ENCODE results near the gene MRM2. TPM values are rescaled to one million over a fixed set of nuclear protein-coding genes. Genes with fewer than 3 reads are reported as not detected.

Gene MRM2
- polyA plus RNA-seq, 1 donor from 2014 or later = 21.4 TPM

DNA sequence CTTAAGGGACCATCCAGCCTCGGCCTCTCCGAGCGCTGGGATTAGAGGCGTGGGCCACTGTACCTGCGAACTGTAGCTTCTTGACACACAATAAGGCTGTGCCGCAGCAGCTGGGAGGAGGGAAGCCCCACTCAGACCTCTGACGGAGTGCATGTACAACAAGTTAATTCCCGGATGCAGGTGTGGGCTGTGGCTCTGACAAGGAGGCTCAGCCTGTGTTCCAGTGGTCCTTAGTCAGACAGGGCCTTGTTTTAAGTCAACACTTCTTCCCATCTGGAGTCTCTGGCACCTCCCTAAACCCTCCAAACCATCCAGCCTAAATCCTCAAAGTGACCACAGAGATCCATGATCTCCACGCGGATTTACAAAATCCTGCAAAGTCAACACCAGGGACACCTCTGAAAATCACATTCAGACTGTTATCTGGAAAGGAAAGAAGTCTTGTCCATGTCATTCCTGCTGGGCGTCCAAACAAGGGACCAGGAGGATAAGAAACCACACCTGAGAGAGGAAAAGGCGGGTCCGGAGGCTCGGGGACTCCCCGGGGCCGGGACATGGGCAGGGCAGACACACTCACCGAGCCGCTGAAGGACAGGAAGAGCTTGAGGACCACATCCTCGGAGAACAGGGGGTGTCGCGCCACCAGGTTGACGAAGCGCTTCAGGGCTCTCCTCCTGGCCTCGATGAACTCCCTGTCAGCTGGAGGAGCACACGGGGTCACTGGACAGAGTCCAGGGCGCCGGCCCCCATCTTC, 29.4 kb upstream of the MRM2 start:
- H3K9me3 ChIP-seq (ENCODE audit: low read length) = no peaks in the 10 kb centered on the region
- TF ChIP-seq, protein P1, sequence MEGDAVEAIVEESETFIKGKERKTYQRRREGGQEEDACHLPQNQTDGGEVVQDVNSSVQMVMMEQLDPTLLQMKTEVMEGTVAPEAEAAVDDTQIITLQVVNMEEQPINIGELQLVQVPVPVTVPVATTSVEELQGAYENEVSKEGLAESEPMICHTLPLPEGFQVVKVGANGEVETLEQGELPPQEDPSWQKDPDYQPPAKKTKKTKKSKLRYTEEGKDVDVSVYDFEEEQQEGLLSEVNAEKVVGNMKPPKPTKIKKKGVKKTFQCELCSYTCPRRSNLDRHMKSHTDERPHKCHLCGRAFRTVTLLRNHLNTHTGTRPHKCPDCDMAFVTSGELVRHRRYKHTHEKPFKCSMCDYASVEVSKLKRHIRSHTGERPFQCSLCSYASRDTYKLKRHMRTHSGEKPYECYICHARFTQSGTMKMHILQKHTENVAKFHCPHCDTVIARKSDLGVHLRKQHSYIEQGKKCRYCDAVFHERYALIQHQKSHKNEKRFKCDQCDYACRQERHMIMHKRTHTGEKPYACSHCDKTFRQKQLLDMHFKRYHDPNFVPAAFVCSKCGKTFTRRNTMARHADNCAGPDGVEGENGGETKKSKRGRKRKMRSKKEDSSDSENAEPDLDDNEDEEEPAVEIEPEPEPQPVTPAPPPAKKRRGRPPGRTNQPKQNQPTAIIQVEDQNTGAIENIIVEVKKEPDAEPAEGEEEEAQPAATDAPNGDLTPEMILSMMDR (IDR thresholded peaks at IDR 0.05; ENCODE audit: poor library complexity, severe bottlenecking) = no peak
- TF ChIP-seq, protein P2, sequence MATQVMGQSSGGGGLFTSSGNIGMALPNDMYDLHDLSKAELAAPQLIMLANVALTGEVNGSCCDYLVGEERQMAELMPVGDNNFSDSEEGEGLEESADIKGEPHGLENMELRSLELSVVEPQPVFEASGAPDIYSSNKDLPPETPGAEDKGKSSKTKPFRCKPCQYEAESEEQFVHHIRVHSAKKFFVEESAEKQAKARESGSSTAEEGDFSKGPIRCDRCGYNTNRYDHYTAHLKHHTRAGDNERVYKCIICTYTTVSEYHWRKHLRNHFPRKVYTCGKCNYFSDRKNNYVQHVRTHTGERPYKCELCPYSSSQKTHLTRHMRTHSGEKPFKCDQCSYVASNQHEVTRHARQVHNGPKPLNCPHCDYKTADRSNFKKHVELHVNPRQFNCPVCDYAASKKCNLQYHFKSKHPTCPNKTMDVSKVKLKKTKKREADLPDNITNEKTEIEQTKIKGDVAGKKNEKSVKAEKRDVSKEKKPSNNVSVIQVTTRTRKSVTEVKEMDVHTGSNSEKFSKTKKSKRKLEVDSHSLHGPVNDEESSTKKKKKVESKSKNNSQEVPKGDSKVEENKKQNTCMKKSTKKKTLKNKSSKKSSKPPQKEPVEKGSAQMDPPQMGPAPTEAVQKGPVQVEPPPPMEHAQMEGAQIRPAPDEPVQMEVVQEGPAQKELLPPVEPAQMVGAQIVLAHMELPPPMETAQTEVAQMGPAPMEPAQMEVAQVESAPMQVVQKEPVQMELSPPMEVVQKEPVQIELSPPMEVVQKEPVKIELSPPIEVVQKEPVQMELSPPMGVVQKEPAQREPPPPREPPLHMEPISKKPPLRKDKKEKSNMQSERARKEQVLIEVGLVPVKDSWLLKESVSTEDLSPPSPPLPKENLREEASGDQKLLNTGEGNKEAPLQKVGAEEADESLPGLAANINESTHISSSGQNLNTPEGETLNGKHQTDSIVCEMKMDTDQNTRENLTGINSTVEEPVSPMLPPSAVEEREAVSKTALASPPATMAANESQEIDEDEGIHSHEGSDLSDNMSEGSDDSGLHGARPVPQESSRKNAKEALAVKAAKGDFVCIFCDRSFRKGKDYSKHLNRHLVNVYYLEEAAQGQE (IDR thresholded peaks at IDR 0.05; ENCODE audit: borderline replicate concordance) = no peak
- TF ChIP-seq EP300 (conservative IDR thresholded peaks at IDR 0.05; ENCODE audit: poor library complexity, severe bottlenecking) (no peak), TAF1 (IDR thresholded peaks at IDR 0.05; ENCODE audit: low read depth) (no peak), MXI1 (conservative IDR thresholded peaks at IDR 0.05; ENCODE audit: poor library complexity, severe bottlenecking) (no peak), EZH2 (IDR thresholded peaks at IDR 0.05; ENCODE audit: borderline replicate concordance, insufficient read depth, low read length, poor library complexity, severe bottlenecking) (no peak), SMC3 (conservative IDR thresholded peaks at IDR 0.05; ENCODE audit: poor library complexity) (no peak), POLR2AphosphoS5 (IDR thresholded peaks at IDR 0.05) (no peak), RAD21 (conservative IDR thresholded peaks at IDR 0.05) (no peak)
- H3K36me3 ChIP-seq (ENCODE audit: insufficient read depth, low read length) = no peaks in the 10 kb centered on the region

DNA sequence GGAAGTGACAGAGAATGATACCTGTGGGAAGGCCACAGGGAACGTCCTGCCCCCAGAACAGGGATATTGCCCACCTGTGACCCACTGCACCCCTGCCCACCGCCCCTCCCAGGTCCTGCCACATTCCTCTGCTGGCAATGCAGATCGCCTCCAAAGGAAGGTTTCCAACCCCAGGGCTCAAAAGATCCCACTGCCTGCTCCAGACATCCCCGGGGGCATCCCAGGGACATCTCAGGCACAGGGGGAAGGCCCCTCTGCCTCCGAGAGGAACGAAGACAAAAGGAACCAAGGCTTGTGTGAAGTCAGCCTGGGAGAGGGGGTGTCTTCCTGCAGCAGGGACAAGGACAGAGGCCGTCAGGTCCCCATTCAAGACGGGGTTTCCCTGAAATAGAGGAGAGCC, 28.5 kb upstream of the MRM2 start:
- H3K27me3 ChIP-seq (ENCODE audit: insufficient read depth, low read depth, low read length) = no peaks in the 10 kb centered on the region
- no peaks in the 10 kb centered on the region for H3K79me2 ChIP-seq (replicated peaks; ENCODE audit: insufficient read depth, low read length)
- H3K4me2 ChIP-seq (ENCODE audit: low read length) = no peak overlapping the region
- no peaks in the 10 kb centered on the region for H3K9me3 ChIP-seq (ENCODE audit: low read length)
- no peak overlapping the region for H3K9ac ChIP-seq (ENCODE audit: low read length)
- TF ChIP-seq TAF1 (IDR thresholded peaks at IDR 0.05; ENCODE audit: low read depth) (no peak), EP300 (conservative IDR thresholded peaks at IDR 0.05; ENCODE audit: poor library complexity, severe bottlenecking) (no peak), RAD21 (conservative IDR thresholded peaks at IDR 0.05) (no peak), POLR2AphosphoS5 (IDR thresholded peaks at IDR 0.05) (no peak), EZH2 (IDR thresholded peaks at IDR 0.05; ENCODE audit: borderline replicate concordance, insufficient read depth, low read length, poor library complexity, severe bottlenecking) (no peak), MXI1 (conservative IDR thresholded peaks at IDR 0.05; ENCODE audit: poor library complexity, severe bottlenecking) (no peak), SMC3 (conservative IDR thresholded peaks at IDR 0.05; ENCODE audit: poor library complexity) (no peak)
- TF ChIP-seq, protein P1 (IDR thresholded peaks at IDR 0.05; ENCODE audit: poor library complexity, severe bottlenecking) = no peak
- TF ChIP-seq, protein P2 (IDR thresholded peaks at IDR 0.05; ENCODE audit: borderline replicate concordance) = no peak
- no peaks in the 10 kb centered on the region for H4K20me1 ChIP-seq (ENCODE audit: insufficient read depth)
- H3F3A ChIP-seq (ENCODE audit: insufficient read depth, low read length, poor library complexity, severe bottlenecking) = no peaks in the 10 kb centered on the region
- no peaks in the 10 kb centered on the region for H3K36me3 ChIP-seq (ENCODE audit: insufficient read depth, low read length)
- H3K9me2 ChIP-seq (ENCODE audit: insufficient read depth, low read length) = no peaks in the 10 kb centered on the region
- no peak overlapping the region for H2AFZ ChIP-seq (ENCODE audit: low read depth, low read length)
- H3K4me3 ChIP-seq (ENCODE audit: low read length) = no peak overlapping the region
- H3K27ac ChIP-seq (ENCODE audit: low read length) = no peak overlapping the region

More for the DNA sequence above, 29.4 kb upstream of the MRM2 start:
- no peaks in the 10 kb centered on the region for H3K9me2 ChIP-seq (ENCODE audit: insufficient read depth, low read length)
- H4K20me1 ChIP-seq (ENCODE audit: insufficient read depth) = no peaks in the 10 kb centered on the region
- no peak overlapping the region for H3K27ac ChIP-seq (ENCODE audit: low read length)
- no peak overlapping the region for H3K4me2 ChIP-seq (ENCODE audit: low read length)
- H3F3A ChIP-seq (ENCODE audit: insufficient read depth, low read length, poor library complexity, severe bottlenecking) = no peaks in the 10 kb centered on the region
- H3K27me3 ChIP-seq (ENCODE audit: insufficient read depth, low read depth, low read length) = no peaks in the 10 kb centered on the region
- H3K4me3 ChIP-seq (ENCODE audit: low read length) = no peak overlapping the region
- H3K79me2 ChIP-seq (replicated peaks; ENCODE audit: insufficient read depth, low read length) = no peaks in the 10 kb centered on the region
- no peak overlapping the region for H3K9ac ChIP-seq (ENCODE audit: low read length)
- H2AFZ ChIP-seq (ENCODE audit: low read depth, low read length) = no peak overlapping the region
